ENCODE results near the gene ASB16. TPM values are rescaled to one million over a fixed set of nuclear protein-coding genes. Genes with fewer than 3 reads are reported as not detected.

Gene ASB16
- total RNA-seq, 1 donor from 2014 or later = not detected

GRCh38 chr17:44174427-44174826 is 3.9 kb downstream of the ASB16 start:
- TF ChIP-seq CTCF (IDR thresholded peaks at IDR 0.05) = no peak
- Histone ChIP-seq H3K4me3 (no peak overlapping the region), H3K36me3 (peaks cover 18 to 27% of the 10 kb centered on the region in 2 donors), H3K9me3 (no peaks in the 10 kb centered on the region), H3K27ac (no peak overlapping the region), H3K4me1 (peaks cover 4 to 8% of the 10 kb centered on the region in 2 donors), H3K27me3 (no peaks in the 10 kb centered on the region)
- no peak for DNase-seq (ENCODE audit: low spot score in 2 of 2)
- intact Hi-C loops (cut with DNase I) = no loop called here

- TF ChIP-seq CTCF (IDR thresholded peaks at IDR 0.05) = no peak
- Histone ChIP-seq H3K36me3 (peaks cover 18 to 27% of the 10 kb centered on the region in 2 donors), H3K9me3 (no peaks in the 10 kb centered on the region), H3K27ac (no peak overlapping the region), H3K4me3 (no peak overlapping the region), H3K4me1 (peaks cover 0 to 4% of the 10 kb centered on the region in 2 donors), H3K27me3 (no peaks in the 10 kb centered on the region)
- DNase-seq (ENCODE audit: low spot score in 2 of 2) = no peak
- intact Hi-C loops (cut with DNase I) = no loop called here
Measured at GRCh38 chr17:44176257-44176656, 5.8 kb downstream of the ASB16 start.

DNA sequence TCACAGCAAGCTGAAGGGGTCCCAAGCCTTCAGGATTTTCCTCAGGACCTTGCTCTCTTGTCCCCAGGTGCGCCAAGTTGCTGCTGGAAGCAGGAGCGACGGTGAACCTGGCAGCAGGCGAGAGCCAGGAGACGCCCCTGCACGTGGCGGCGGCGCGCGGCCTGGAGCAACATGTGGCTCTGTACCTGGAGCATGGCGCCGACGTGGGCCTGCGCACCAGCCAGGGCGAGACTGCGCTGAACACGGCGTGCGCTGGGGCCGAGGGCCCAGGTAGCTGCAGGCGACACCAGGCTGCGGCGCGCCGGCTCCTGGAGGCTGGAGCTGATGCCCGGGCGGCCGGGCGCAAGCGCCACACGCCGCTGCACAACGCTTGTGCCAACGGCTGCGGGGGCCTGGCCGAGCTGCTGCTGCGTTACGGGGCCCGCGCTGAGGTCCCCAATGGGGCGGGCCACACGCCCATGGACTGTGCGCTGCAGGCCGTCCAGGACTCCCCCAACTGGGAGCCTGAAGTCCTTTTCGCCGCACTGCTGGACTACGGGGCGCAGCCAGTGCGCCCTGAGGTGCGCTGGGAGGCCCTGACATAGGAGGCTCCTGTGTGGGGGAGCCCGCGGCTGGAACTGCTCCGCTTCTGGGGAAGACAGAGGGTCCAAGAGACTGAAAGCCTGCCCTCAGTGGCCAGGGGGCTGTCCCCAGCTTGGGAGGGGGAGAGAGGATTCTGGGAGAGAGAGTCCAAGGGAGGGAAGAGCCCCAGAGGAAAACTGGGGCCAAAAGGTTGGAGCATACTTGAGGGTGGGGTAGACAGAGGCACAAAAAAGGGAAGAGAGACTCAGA is 6.4 kb downstream of the ASB16 start:
- Histone ChIP-seq H3K9me3 (no peaks in the 10 kb centered on the region), H3K4me1 (no peaks in the 10 kb centered on the region), H3K36me3 (peaks cover 18 to 32% of the 10 kb centered on the region in 2 donors), H3K27ac (no peak overlapping the region), H3K27me3 (no peaks in the 10 kb centered on the region), H3K4me3 (no peak overlapping the region)
- intact Hi-C loops (cut with DNase I) = no loop called here
- no peak for DNase-seq (ENCODE audit: low spot score in 2 of 2)
- no peak for TF ChIP-seq CTCF (IDR thresholded peaks at IDR 0.05)

- intact Hi-C loops (cut with DNase I) = no loop called here
- DNase-seq (ENCODE audit: low spot score in 2 of 2) = no peak
- Histone ChIP-seq H3K36me3 (peaks cover 18 to 39% of the 10 kb centered on the region in 2 donors), H3K27me3 (no peaks in the 10 kb centered on the region), H3K4me3 (no peak overlapping the region), H3K9me3 (no peaks in the 10 kb centered on the region), H3K4me1 (no peaks in the 10 kb centered on the region), H3K27ac (no peak overlapping the region)
- TF ChIP-seq CTCF (IDR thresholded peaks at IDR 0.05) = no peak
Measured at GRCh38 chr17:44177640-44178039, 7.1 kb downstream of the ASB16 start.

DNA sequence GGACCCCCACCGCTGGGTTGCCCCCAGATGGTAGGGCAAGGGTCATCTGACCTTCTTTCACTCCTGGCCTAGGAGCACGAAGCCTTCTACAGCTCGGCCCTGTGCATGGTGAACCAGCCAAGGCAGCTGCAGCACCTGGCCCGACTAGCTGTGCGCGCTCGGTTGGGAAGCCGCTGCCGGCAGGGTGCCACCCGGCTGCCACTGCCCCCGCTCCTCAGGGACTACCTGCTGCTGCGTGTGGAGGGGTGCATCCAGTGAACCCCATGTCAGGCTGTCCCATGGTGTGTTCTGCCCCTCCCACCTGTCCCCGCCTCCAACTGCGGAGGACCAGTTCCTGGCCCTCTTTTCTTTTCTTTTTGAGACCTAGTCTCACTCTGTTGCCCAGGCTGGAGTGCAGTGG is 7.6 kb downstream of the ASB16 start:
- Histone ChIP-seq H3K4me3 (no peak overlapping the region), H3K36me3 (peaks cover 18 to 43% of the 10 kb centered on the region in 2 donors), H3K9me3 (no peaks in the 10 kb centered on the region), H3K4me1 (no peaks in the 10 kb centered on the region), H3K27ac (no peak overlapping the region), H3K27me3 (no peaks in the 10 kb centered on the region)
- no peak for DNase-seq (ENCODE audit: low spot score in 2 of 2)
- intact Hi-C loops (cut with DNase I) = no loop called here
- TF ChIP-seq CTCF (IDR thresholded peaks at IDR 0.05) = no peak

All from ascending aorta (tissue), 2 donors.